HEK293 (cell line): ENCODE data around the gene MRTFA.

Experiments used
- CTCF ChIA-PET: fragments of 350-600 bp; formaldehyde crosslinking; extraction: SDS; loops from one replicate; lab custom pipeline; 2021; ENCODE audit warnings: antibody characterized with exemption; lab: Yijun Ruan, JAX
- POLR2A ChIA-PET: fragments of 300-600 bp; formaldehyde crosslinking; extraction: SDS; loops from one replicate; lab custom pipeline; 2020; ENCODE audit warnings: antibody characterized with exemption, inconsistent platforms; lab: Yijun Ruan, JAX
- H3K27ac ChIP-seq: fragments of 200-500 bp; sonication (Bioruptor generic); 2 replicates; pipeline ENCODE4 v1.5.1; 2014; ENCODE audit warnings: low read depth, low read length, control low read depth, inconsistent platforms; ENCODE audit errors: extremely low read depth
- H3K36me3 ChIP-seq, 2 experiments: fragments of 200-500 bp in 1 of 2; sonication (Bioruptor generic) in 1 of 2; 1 replicate in 1 of 2; 2 replicates in 1 of 2; pipeline ENCODE4 v1.5.1; 2014 to 2017; ENCODE audit warnings: inconsistent platforms in 2 of 2, low read length in 2 of 2; ENCODE audit not compliant: control insufficient read depth in 2 of 2, insufficient read depth in 1 of 2
- H3K4me1 ChIP-seq: fragments of 200-500 bp; sonication (Bioruptor generic); 2 replicates; pipeline ENCODE4 v1.5.1; 2014; ENCODE audit warnings: mild to moderate bottlenecking, low read length, inconsistent platforms; ENCODE audit not compliant: control insufficient read depth, insufficient read depth
- H3K4me3 ChIP-seq: 2 replicates; pipeline ENCODE4 v1.5.1; 2011; ENCODE audit warnings: low read depth, mild to moderate bottlenecking, control low read depth, low read length, moderate library complexity
- H3K9me3 ChIP-seq: fragments of 200-500 bp; sonication (Bioruptor generic); 2 replicates; pipeline ENCODE4 v1.5.1; 2014; ENCODE audit warnings: low read depth, low read length, inconsistent platforms; ENCODE audit not compliant: control insufficient read depth, insufficient read depth
- ATF2 ChIP-seq: fragments of 450-650 bp; formaldehyde crosslinking; IDR thresholded peaks from 2 replicates; pipeline ENCODE4 v1.5.1; 2016; ENCODE audit warnings: missing biosample characterization, missing genetic modification characterization, low read depth
- BCL11A ChIP-seq: fragments of 450-650 bp; formaldehyde crosslinking; IDR thresholded peaks from 2 replicates; pipeline ENCODE4 v1.5.1; 2016; ENCODE audit warnings: low read depth, missing biosample characterization, missing genetic modification characterization
- GFI1B ChIP-seq: fragments of 450-650 bp; formaldehyde crosslinking; IDR thresholded peaks from 2 replicates; pipeline ENCODE4 v1.5.1; 2016; ENCODE audit warnings: missing biosample characterization, missing genetic modification characterization
- GLIS1 ChIP-seq: fragments of 450-650 bp; formaldehyde crosslinking; IDR thresholded peaks from 2 replicates; pipeline ENCODE4 v1.5.1; 2016; ENCODE audit warnings: missing biosample characterization, missing genetic modification characterization
- HOXD13 ChIP-seq: sonication (generic); formaldehyde crosslinking; IDR thresholded peaks from 2 replicates; pipeline ENCODE4 v1.8.0; 2022; ENCODE audit warnings: missing genetic modification reagents, borderline replicate concordance
- KLF10 ChIP-seq: fragments of 450-650 bp; IDR thresholded peaks from 2 replicates; pipeline ENCODE4 v1.5.1; 2018; ENCODE audit warnings: missing biosample characterization, mild to moderate bottlenecking, missing genetic modification characterization
- REST ChIP-seq: fragments of 450-650 bp; formaldehyde crosslinking; IDR thresholded peaks from 2 replicates; pipeline ENCODE4 v1.5.1; 2016; ENCODE audit warnings: missing biosample characterization, missing genetic modification characterization
- SALL2 ChIP-seq: fragments of 450-650 bp; formaldehyde crosslinking; IDR thresholded peaks from 2 replicates; pipeline ENCODE4 v1.5.0; 2017; ENCODE audit warnings: missing biosample characterization, mild to moderate bottlenecking, missing genetic modification characterization, borderline replicate concordance
- TCF7L2 ChIP-seq: IDR thresholded peaks from 2 replicates; pipeline ENCODE4 v1.6.1; 2011; ENCODE audit warnings: low read depth, mild to moderate bottlenecking, inconsistent platforms, low read length, moderate library complexity, borderline replicate concordance
- ZFP41 ChIP-seq: fragments of 450-650 bp; formaldehyde crosslinking; IDR thresholded peaks from 2 replicates; pipeline ENCODE4 v1.5.1; 2016; ENCODE audit warnings: missing biosample characterization, missing genetic modification characterization, borderline replicate concordance
- ZNF112 ChIP-seq: fragments of 450-650 bp; formaldehyde crosslinking; IDR thresholded peaks from 2 replicates; pipeline ENCODE4 v1.5.0; 2017; ENCODE audit warnings: missing biosample characterization, missing genetic modification characterization
- ZNF248 ChIP-seq: fragments of 450-650 bp; formaldehyde crosslinking; IDR thresholded peaks from 2 replicates; pipeline ENCODE4 v1.5.1; 2017; ENCODE audit warnings: missing biosample characterization, missing genetic modification characterization
- ZNF324 ChIP-seq: fragments of 450-650 bp; formaldehyde crosslinking; IDR thresholded peaks from 2 replicates; pipeline ENCODE4 v1.5.1; 2016; ENCODE audit warnings: missing biosample characterization, missing genetic modification characterization
- ZNF341 ChIP-seq: fragments of 450-650 bp; formaldehyde crosslinking; IDR thresholded peaks from 2 replicates; pipeline ENCODE4; 2016; ENCODE audit warnings: low read depth, missing biosample characterization, missing genetic modification characterization
- ZNF350 ChIP-seq: fragments of 450-650 bp; formaldehyde crosslinking; IDR thresholded peaks from 2 replicates; pipeline ENCODE4 v1.5.0; 2017; ENCODE audit warnings: missing biosample characterization, mild to moderate bottlenecking, missing genetic modification characterization
- ZNF501 ChIP-seq: fragments of 450-650 bp; formaldehyde crosslinking; IDR thresholded peaks from 2 replicates; pipeline ENCODE4 v1.5.1; 2016; ENCODE audit warnings: missing biosample characterization, missing genetic modification characterization
- ZNF514 ChIP-seq: fragments of 450-650 bp; formaldehyde crosslinking; IDR thresholded peaks from 2 replicates; pipeline ENCODE4 v1.5.1; 2016; ENCODE audit warnings: missing biosample characterization, missing genetic modification characterization
- ZNF518A ChIP-seq: fragments of 450-650 bp; formaldehyde crosslinking; conservative IDR thresholded peaks from 2 replicates; pipeline ENCODE4 v1.5.1; 2016; ENCODE audit warnings: low read depth, missing biosample characterization, missing genetic modification characterization
- ZNF544 ChIP-seq: fragments of 450-650 bp; formaldehyde crosslinking; IDR thresholded peaks from 2 replicates; pipeline ENCODE4 v1.5.0; 2017; ENCODE audit warnings: missing biosample characterization, missing genetic modification characterization
- ZNF571 ChIP-seq: fragments of 450-650 bp; formaldehyde crosslinking; IDR thresholded peaks from 2 replicates; pipeline ENCODE4 v1.5.0; 2017; ENCODE audit warnings: missing biosample characterization, missing genetic modification characterization
- ZNF626 ChIP-seq: fragments of 450-650 bp; sonication (Bioruptor Pico); formaldehyde crosslinking; IDR thresholded peaks from 2 replicates; pipeline ENCODE4 v1.5.1; 2018; ENCODE audit warnings: missing biosample characterization, missing genetic modification characterization, inconsistent platforms
- ZNF629 ChIP-seq: fragments of 450-650 bp; formaldehyde crosslinking; IDR thresholded peaks from 2 replicates; pipeline ENCODE4 v1.5.1; 2017; ENCODE audit warnings: missing biosample characterization, missing genetic modification characterization
- ZNF670 ChIP-seq: fragments of 450-650 bp; formaldehyde crosslinking; IDR thresholded peaks from 2 replicates; pipeline ENCODE4 v1.5.1; 2016; ENCODE audit warnings: missing biosample characterization, missing genetic modification characterization, low read depth
- ZNF76 ChIP-seq: fragments of 450-650 bp; formaldehyde crosslinking; IDR thresholded peaks from 2 replicates; pipeline ENCODE4; 2016; ENCODE audit warnings: low read depth, missing biosample characterization, missing genetic modification characterization, borderline replicate concordance

MRTFA gene

GRCh38 chr22:40453671-40454070 lies 182.8 kb downstream of the MRTFA start:
- TF ChIP-seq ZNF76 (tag by site-specific recombination) (no peak), KLF10 (no peak), ZNF248 (no peak), SALL2 (tag by site-specific recombination) (no peak), REST (tag by site-specific recombination) (no peak), GFI1B (tag by site-specific recombination) (no peak), ZNF571 (tag by site-specific recombination) (no peak), ZNF670 (tag by site-specific recombination) (no peak), ZNF501 (tag by site-specific recombination) (no peak), ZNF341 (tag by site-specific recombination) (no peak), ZNF514 (tag by site-specific recombination) (no peak), TCF7L2 (no peak)
- TF ChIP-seq, all 188 proteins: peak for 0
- ChIA-PET POLR2A (no interaction called here), CTCF (interaction anchor here (0.5 to 9.3 kb wide), 7 partner anchors 17 to 446 kb away, joined by 3 to 72 read pairs (median 5); no protein-coding TSS in a partner anchor)
- Histone ChIP-seq H3K36me3 (no peaks in the 10 kb centered on the region), H3K27ac (no peak overlapping the region), H3K4me1 (peaks cover 10% of the 10 kb centered on the region), H3K9me3 (no peaks in the 10 kb centered on the region), H3K4me3 (no peak overlapping the region)

- POLR2A ChIA-PET, result interaction anchor here (0.7 kb wide), 1 partner anchor 23 kb away, joined by 5 read pairs; no protein-coding TSS in a partner anchor
- H3K4me1 ChIP-seq, result peaks cover 10% of the 10 kb centered on the region
- CTCF ChIA-PET, result interaction anchor here (0.6 to 9.3 kb wide), 7 partner anchors 16 to 194 kb away, joined by 3 to 72 read pairs (median 5); no protein-coding TSS in a partner anchor
- no peak overlapping the region for H3K4me3 ChIP-seq
- H3K36me3 ChIP-seq, result no peaks in the 10 kb centered on the region
- no peaks in the 10 kb centered on the region for H3K9me3 ChIP-seq
- H3K27ac ChIP-seq, result no peak overlapping the region
- peak; percentile 32; the same call in 1 of the 2 replicates for TF ChIP-seq ZNF324
- TF ChIP-seq ATF2 (tag by site-specific recombination), result peak; percentile 49; the same call in 1 of the 2 replicates
- TF ChIP-seq GLIS1 (tag by site-specific recombination), result no peak
- TF ChIP-seq ZNF544 (tag by site-specific recombination), result peak; percentile 93
- TF ChIP-seq BCL11A (tag by site-specific recombination), result 0 out of 2 replicates have a peak, but pooled peaks have one; percentile 22
- TF ChIP-seq ZNF350, result peak; percentile 78; the same call in 1 of the 2 replicates
- no peak for TF ChIP-seq ZNF518A
- TF ChIP-seq ZNF629 (tag by site-specific recombination), result peak; percentile 30; the same call in 1 of the 2 replicates
- no peak for TF ChIP-seq ZFP41 (tag by site-specific recombination)
- 0 out of 2 replicates have a peak, but pooled peaks have one; percentile 22 for TF ChIP-seq ZNF626 (tag by site-specific recombination)
- peak; percentile 70; the same call in 1 of the 2 replicates for TF ChIP-seq ZNF112
- TF ChIP-seq HOXD13, result no peak
These were observed 183.6 kb downstream of the MRTFA start for GRCh38 chr22:40452730-40453487.
